Activated CD4-positive, alpha-beta T cell treated with anti-CD3 and anti-CD28 coated beads, Interleukin-2, amount 50 U/mL, for 1 hour (primary cell): Measurements from ENCODE around the gene SUSD6.

Source experiments
- DNase-seq: peaks from one replicate; pipeline ENCODE4 v3.0.0-alpha.2; 2020

Gene SUSD6

GRCh38 chr14:69652942-69653684 is 41.7 kb downstream of the SUSD6 start:
- DNase-seq: no peak

- no peak for DNase-seq
These were observed 42.7 kb downstream of the SUSD6 start for GRCh38 chr14:69654116-69654515.

GRCh38 chr14:69657950-69658355 is 46.6 kb downstream of the SUSD6 start:
- DNase-seq: no peak

- DNase-seq: no peak
These were observed 47.4 kb downstream of the SUSD6 start for GRCh38 chr14:69658664-69659261.

- no peak for DNase-seq
These were observed 49.2 kb downstream of the SUSD6 start for GRCh38 chr14:69660344-69661193.

- no peak for DNase-seq
These were observed 49.8 kb downstream of the SUSD6 start for GRCh38 chr14:69661194-69661537.

- no peak for DNase-seq
These were observed 51.4 kb downstream of the SUSD6 start for GRCh38 chr14:69662636-69663299.

- DNase-seq: no peak
These were observed 51.9 kb downstream of the SUSD6 start for GRCh38 chr14:69663300-69663643.

GRCh38 chr14:69664265-69664664 is 52.9 kb downstream of the SUSD6 start:
- no peak for DNase-seq

- DNase-seq: no peak
These were observed 53.6 kb downstream of the SUSD6 start for GRCh38 chr14:69664865-69665526.

- DNase-seq: no peak
These were observed 54.2 kb downstream of the SUSD6 start for GRCh38 chr14:69665631-69666030.

- no peak for DNase-seq
These were observed 54.7 kb downstream of the SUSD6 start for GRCh38 chr14:69666112-69666511.

- DNase-seq: no peak
These were observed 55.4 kb downstream of the SUSD6 start for GRCh38 chr14:69666690-69667211.

- DNase-seq: no peak
These were observed 56.5 kb downstream of the SUSD6 start for GRCh38 chr14:69667938-69668335.

- no peak for DNase-seq
These were observed 58.0 kb downstream of the SUSD6 start for GRCh38 chr14:69669375-69669774.

- no peak for DNase-seq
These were observed 58.7 kb downstream of the SUSD6 start for GRCh38 chr14:69670093-69670492.

- DNase-seq: no peak
These were observed 60.1 kb downstream of the SUSD6 start for GRCh38 chr14:69671365-69672030.

GRCh38 chr14:69672356-69672755 is 61.0 kb downstream of the SUSD6 start:
- no peak for DNase-seq

- DNase-seq: no peak
These were observed 61.7 kb downstream of the SUSD6 start for GRCh38 chr14:69673104-69673503.

- DNase-seq: no peak
These were observed 62.3 kb downstream of the SUSD6 start for GRCh38 chr14:69673578-69674305.

GRCh38 chr14:69674546-69675244 is 63.3 kb downstream of the SUSD6 start:
- no peak for DNase-seq
